ENCODE results near the gene PCMTD2.
A peak's percentile ranks its signal among the peaks of the same experiment; 100 is the strongest.

The PCMTD2 gene

DNA sequence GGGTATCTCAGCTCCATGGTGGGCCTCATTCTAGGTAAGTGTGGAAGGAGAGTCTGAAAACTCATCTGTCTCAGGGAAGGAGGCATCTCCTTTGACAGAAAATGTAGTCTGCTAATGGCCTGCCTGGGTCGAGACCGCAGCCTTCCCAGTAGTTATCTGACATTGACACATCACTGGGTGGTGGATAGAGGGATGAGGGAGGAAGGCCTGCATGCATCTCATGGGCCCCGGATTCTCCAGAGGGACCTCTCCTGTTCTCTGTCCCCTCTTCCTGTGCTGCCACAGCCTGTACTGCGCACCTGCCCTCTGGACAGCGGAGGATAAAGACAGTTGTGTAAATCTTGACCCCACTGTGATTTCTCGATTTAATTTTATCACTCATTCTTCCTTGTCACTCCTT is 4.7 kb downstream of the PCMTD2 start:
- no peak for TF ChIP-seq TAF1 (IDR thresholded peaks at IDR 0.05; ENCODE audit: borderline replicate concordance, insufficient read depth, low read length)
- TF ChIP-seq, protein P1, sequence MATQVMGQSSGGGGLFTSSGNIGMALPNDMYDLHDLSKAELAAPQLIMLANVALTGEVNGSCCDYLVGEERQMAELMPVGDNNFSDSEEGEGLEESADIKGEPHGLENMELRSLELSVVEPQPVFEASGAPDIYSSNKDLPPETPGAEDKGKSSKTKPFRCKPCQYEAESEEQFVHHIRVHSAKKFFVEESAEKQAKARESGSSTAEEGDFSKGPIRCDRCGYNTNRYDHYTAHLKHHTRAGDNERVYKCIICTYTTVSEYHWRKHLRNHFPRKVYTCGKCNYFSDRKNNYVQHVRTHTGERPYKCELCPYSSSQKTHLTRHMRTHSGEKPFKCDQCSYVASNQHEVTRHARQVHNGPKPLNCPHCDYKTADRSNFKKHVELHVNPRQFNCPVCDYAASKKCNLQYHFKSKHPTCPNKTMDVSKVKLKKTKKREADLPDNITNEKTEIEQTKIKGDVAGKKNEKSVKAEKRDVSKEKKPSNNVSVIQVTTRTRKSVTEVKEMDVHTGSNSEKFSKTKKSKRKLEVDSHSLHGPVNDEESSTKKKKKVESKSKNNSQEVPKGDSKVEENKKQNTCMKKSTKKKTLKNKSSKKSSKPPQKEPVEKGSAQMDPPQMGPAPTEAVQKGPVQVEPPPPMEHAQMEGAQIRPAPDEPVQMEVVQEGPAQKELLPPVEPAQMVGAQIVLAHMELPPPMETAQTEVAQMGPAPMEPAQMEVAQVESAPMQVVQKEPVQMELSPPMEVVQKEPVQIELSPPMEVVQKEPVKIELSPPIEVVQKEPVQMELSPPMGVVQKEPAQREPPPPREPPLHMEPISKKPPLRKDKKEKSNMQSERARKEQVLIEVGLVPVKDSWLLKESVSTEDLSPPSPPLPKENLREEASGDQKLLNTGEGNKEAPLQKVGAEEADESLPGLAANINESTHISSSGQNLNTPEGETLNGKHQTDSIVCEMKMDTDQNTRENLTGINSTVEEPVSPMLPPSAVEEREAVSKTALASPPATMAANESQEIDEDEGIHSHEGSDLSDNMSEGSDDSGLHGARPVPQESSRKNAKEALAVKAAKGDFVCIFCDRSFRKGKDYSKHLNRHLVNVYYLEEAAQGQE (IDR thresholded peaks at IDR 0.05; ENCODE audit: insufficient read depth in 1 of 2, low read depth in 2 of 2, low read length in 2 of 2), result no peak
- no peak for TF ChIP-seq FOXP2 (optimal IDR thresholded peaks at IDR 0.05; ENCODE audit: borderline replicate concordance, extremely low read depth, extremely low read length, insufficient read depth)
- TF ChIP-seq SIN3A (IDR thresholded peaks at IDR 0.05; ENCODE audit: borderline replicate concordance, insufficient read depth, low read length), result no peak
- no peak for TF ChIP-seq POLR2AphosphoS5 (IDR thresholded peaks at IDR 0.05; ENCODE audit: low read depth, low read length)

DNA sequence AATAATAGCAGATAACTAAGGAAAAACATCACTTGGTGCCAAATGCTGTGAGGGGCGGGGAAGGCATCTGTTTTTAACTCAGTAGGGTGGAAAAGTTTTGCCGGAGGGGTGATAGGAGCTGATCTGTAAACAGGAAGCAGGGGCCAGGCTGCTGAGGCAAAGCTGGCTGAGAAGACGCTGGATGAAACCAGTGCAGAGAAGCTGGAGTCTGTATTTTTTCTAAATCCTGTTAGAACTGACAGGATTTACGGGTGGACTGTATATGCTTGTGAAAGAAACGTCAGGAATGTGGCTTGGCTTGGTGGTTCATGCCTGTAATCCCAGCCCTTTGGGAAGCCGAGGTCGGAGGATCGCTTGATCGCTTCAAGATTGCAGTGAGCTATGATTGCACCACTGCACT is 5.6 kb downstream of the PCMTD2 start:
- TF ChIP-seq FOXP2 (optimal IDR thresholded peaks at IDR 0.05; ENCODE audit: borderline replicate concordance, extremely low read depth, extremely low read length, insufficient read depth) (peak; percentile 95), POLR2AphosphoS5 (IDR thresholded peaks at IDR 0.05; ENCODE audit: low read depth, low read length) (no peak)

DNA sequence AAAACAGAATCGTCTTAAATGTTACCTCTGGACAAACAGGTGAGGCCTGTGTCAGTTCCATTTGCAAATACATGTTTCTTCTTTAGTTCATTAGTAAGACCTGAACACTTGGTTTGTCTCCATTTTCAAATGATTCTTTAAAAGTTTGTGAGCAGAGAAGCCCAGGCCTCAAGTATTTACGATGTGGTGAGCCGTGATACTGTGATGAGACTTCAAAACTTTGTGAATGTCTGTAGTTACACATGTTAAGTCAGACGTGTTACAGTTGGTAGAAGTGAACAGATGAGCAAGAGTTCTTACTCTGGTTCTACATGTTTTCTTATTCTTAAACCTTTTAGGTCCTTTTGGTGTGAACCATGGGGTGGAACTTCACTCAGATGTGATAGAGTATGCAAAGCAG is 8.5 kb downstream of the PCMTD2 start:
- no peak for TF ChIP-seq SIN3A (IDR thresholded peaks at IDR 0.05; ENCODE audit: borderline replicate concordance, insufficient read depth, low read length)
- no peak for TF ChIP-seq FOXP2 (optimal IDR thresholded peaks at IDR 0.05; ENCODE audit: borderline replicate concordance, extremely low read depth, extremely low read length, insufficient read depth)
- TF ChIP-seq, protein P1 (IDR thresholded peaks at IDR 0.05; ENCODE audit: insufficient read depth in 1 of 2, low read depth in 2 of 2, low read length in 2 of 2), result no peak
- TF ChIP-seq POLR2AphosphoS5 (IDR thresholded peaks at IDR 0.05; ENCODE audit: low read depth, low read length), result no peak
- TF ChIP-seq TAF1 (IDR thresholded peaks at IDR 0.05; ENCODE audit: borderline replicate concordance, insufficient read depth, low read length), result no peak

DNA sequence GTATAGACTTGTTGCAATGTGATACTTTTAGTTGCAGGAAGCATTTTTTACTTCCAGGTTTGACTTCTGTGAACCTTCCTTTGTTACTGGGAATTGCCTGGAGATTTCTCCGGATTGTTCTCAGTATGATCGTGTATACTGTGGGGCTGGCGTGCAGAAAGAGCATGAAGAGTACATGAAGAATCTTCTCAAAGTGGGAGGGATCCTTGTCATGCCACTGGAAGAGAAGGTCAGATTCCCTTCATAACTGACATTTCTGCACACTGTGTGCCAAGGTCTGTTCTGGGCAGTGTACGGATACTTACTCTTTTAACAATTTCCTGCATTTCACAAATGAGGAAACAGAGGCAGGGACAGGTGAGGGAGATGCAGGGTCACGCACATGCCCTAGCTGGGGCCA is 9.7 kb downstream of the PCMTD2 start:
- TF ChIP-seq, protein P1 (IDR thresholded peaks at IDR 0.05; ENCODE audit: insufficient read depth in 1 of 2, low read depth in 2 of 2, low read length in 2 of 2), result no peak
- no peak for TF ChIP-seq FOXP2 (optimal IDR thresholded peaks at IDR 0.05; ENCODE audit: borderline replicate concordance, extremely low read depth, extremely low read length, insufficient read depth)
- no peak for TF ChIP-seq POLR2AphosphoS5 (IDR thresholded peaks at IDR 0.05; ENCODE audit: low read depth, low read length)

DNA sequence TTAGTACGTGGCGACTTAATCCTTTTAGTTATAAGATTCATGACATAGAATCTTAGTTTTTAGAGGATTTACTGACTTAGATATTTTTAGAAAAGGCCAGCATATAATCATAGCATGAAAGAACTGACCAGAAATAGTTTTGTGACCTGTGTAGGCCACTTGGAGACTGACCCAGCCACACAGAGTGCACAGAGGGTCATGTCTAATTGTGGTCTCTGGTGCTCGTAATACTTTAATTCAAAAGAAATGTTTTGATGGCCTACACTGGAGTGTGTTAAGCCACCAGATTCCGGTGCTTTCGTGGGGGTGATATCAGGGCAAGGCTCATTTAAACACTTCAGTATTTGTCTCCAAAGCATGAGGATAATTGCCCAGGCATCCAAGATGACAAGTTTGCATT is 11.4 kb downstream of the PCMTD2 start:
- TF ChIP-seq POLR2AphosphoS5 (IDR thresholded peaks at IDR 0.05; ENCODE audit: low read depth, low read length) (no peak), TAF1 (IDR thresholded peaks at IDR 0.05; ENCODE audit: borderline replicate concordance, insufficient read depth, low read length) (no peak), FOXP2 (optimal IDR thresholded peaks at IDR 0.05; ENCODE audit: borderline replicate concordance, extremely low read depth, extremely low read length, insufficient read depth) (no peak), SIN3A (IDR thresholded peaks at IDR 0.05; ENCODE audit: borderline replicate concordance, insufficient read depth, low read length) (no peak)
- TF ChIP-seq, protein P1 (IDR thresholded peaks at IDR 0.05; ENCODE audit: insufficient read depth in 1 of 2, low read depth in 2 of 2, low read length in 2 of 2), result no peak

Measured in PFSK-1 (cell line).